Measurements from ENCODE around the gene THRB.

DNA sequence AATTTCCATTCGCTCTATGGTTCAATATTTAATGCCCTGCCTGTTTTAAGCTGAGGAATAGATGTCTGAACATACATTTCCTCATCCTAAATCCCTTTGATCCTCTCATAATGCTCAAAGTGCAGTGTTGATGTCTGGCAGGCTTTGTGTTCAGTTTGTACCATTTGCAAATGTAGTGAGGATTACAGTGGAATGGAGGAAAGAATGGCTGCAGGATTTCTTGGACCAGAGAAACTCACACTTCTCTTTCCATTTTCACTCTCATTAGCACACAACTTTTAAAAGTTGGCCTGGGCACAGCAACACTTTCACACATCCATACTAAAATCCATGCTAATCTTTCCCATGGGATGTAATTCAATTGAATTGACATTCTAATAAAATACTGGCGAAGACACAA is 28.6 kb upstream of the THRB start:
- TF ChIP-seq POLR2A (IDR thresholded peaks at IDR 0.05; ENCODE audit: extremely low read depth, insufficient read length), result no peak
- TF ChIP-seq, protein P1, sequence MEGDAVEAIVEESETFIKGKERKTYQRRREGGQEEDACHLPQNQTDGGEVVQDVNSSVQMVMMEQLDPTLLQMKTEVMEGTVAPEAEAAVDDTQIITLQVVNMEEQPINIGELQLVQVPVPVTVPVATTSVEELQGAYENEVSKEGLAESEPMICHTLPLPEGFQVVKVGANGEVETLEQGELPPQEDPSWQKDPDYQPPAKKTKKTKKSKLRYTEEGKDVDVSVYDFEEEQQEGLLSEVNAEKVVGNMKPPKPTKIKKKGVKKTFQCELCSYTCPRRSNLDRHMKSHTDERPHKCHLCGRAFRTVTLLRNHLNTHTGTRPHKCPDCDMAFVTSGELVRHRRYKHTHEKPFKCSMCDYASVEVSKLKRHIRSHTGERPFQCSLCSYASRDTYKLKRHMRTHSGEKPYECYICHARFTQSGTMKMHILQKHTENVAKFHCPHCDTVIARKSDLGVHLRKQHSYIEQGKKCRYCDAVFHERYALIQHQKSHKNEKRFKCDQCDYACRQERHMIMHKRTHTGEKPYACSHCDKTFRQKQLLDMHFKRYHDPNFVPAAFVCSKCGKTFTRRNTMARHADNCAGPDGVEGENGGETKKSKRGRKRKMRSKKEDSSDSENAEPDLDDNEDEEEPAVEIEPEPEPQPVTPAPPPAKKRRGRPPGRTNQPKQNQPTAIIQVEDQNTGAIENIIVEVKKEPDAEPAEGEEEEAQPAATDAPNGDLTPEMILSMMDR (IDR thresholded peaks at IDR 0.05; ENCODE audit: low read depth, low read length), result no peak
